Osteocyte (in vitro differentiated cells): ENCODE measurements around the gene VPS13A. TPM values are rescaled to one million over a fixed set of nuclear protein-coding genes. Genes with fewer than 3 reads are reported as not detected.

Experiments used
- DNase-seq: peaks from one replicate; pipeline ENCODE4 v3.0.0; 2021; ENCODE audit warnings: mixed read lengths; ENCODE audit not compliant: unreplicated experiment; ENCODE audit errors: extremely low spot score
- H3K27ac Mint-ChIP-seq: one replicate; pipeline ENCODE4 v1.8.0; 2021; ENCODE audit warnings: mild to moderate bottlenecking, mixed read lengths; ENCODE audit not compliant: unreplicated experiment
- H3K27me3 Mint-ChIP-seq: one replicate; pipeline ENCODE4 v1.8.0; 2021; ENCODE audit warnings: mixed read lengths; ENCODE audit not compliant: unreplicated experiment
- H3K36me3 Mint-ChIP-seq: one replicate; pipeline ENCODE4 v1.8.0; 2021; ENCODE audit warnings: mixed read lengths; ENCODE audit not compliant: unreplicated experiment
- H3K4me1 Mint-ChIP-seq: one replicate; pipeline ENCODE4 v1.8.0; 2021; ENCODE audit warnings: mixed read lengths; ENCODE audit not compliant: unreplicated experiment
- H3K4me3 Mint-ChIP-seq: one replicate; pipeline ENCODE4 v1.8.0; 2021; ENCODE audit warnings: mild to moderate bottlenecking, moderate library complexity, mixed read lengths; ENCODE audit not compliant: unreplicated experiment
- H3K9me3 Mint-ChIP-seq: one replicate; pipeline ENCODE4 v1.8.0; 2021; ENCODE audit warnings: mixed read lengths; ENCODE audit not compliant: unreplicated experiment
- CTCF ChIP-seq: fragments of 200-600 bp; sonication (generic); IDR thresholded peaks from 2 replicates; pipeline ENCODE4 v1.5.0; 2021; ENCODE audit warnings: antibody characterized with exemption, mild to moderate bottlenecking, moderate library complexity
- total RNA-seq: library from RNA; stranded (reverse); gene quantifications from 2 replicates; pipeline ENCODE4 v1.2.1, GENCODE V29; 2021

Gene VPS13A
- total RNA-seq, 1 donor from 2014 or later: 31.4 TPM

- DNase-seq: no peak
- TF ChIP-seq CTCF: no peak
- no peak overlapping the region for H3K4me3 Mint-ChIP-seq
- peaks cover 23% of the 10 kb centered on the region for H3K36me3 Mint-ChIP-seq
- H3K4me1 Mint-ChIP-seq: no peaks in the 10 kb centered on the region
- no peak overlapping the region for H3K27ac Mint-ChIP-seq
- peaks cover 5% of the 10 kb centered on the region for H3K9me3 Mint-ChIP-seq
- H3K27me3 Mint-ChIP-seq: no peaks in the 10 kb centered on the region
Measured at GRCh38 chr9:77374266-77374665, 196.9 kb downstream of the VPS13A start.

- Mint-ChIP-seq H3K4me3 (no peak overlapping the region), H3K27ac (no peak overlapping the region), H3K27me3 (no peaks in the 10 kb centered on the region), H3K4me1 (no peaks in the 10 kb centered on the region), H3K9me3 (peaks cover 5% of the 10 kb centered on the region), H3K36me3 (peaks cover 16% of the 10 kb centered on the region)
- DNase-seq: no peak
- no peak for TF ChIP-seq CTCF
Measured at GRCh38 chr9:77375956-77376532, 198.7 kb downstream of the VPS13A start.

DNA sequence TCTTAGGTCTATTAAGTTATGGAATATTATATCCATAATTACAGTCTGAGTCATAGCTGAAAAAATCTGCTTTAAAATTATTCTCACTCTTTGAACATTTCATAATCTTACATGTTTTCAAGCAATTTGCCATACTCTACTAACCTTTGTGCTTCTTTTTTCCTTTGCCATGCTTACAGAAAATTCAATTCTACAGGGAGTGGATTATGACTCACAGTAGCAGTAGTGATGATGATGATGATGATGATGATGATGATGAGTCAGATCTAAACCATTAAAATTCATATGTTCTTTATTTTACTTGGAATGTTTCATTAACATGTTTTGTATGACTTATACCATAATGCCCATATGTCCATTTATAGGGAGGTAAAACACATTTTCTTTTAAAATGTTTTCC is 207.1 kb downstream of the VPS13A start:
- no peaks in the 10 kb centered on the region for H3K27me3 Mint-ChIP-seq
- no peak overlapping the region for H3K27ac Mint-ChIP-seq
- DNase-seq: no peak
- H3K4me3 Mint-ChIP-seq: no peak overlapping the region
- no peaks in the 10 kb centered on the region for H3K9me3 Mint-ChIP-seq
- TF ChIP-seq CTCF: no peak
- peaks cover 11% of the 10 kb centered on the region for H3K36me3 Mint-ChIP-seq
- H3K4me1 Mint-ChIP-seq: peaks cover 3% of the 10 kb centered on the region

DNA sequence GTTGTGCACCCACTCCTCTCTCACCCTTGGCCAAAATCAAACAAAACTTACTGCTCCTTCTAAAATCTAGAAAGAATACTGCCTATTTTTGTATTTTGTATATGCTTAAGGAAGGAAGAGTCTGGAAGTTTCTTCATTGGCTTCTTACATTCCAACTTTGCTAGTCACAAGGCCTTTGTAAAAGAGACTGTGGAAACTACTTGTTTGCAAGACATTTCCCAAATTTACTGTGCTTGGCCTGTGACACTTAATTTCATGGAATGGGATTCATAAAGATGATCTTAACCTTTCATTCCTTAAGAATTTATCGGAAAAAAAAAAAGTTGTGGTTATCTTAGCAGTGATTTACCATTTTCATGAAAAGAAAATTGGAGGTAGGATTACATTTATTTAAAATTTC is 208.9 kb downstream of the VPS13A start:
- Mint-ChIP-seq H3K36me3 (peaks cover 11% of the 10 kb centered on the region), H3K27me3 (no peaks in the 10 kb centered on the region), H3K4me3 (no peak overlapping the region), H3K9me3 (no peaks in the 10 kb centered on the region), H3K4me1 (peaks cover 3% of the 10 kb centered on the region), H3K27ac (no peak overlapping the region)
- no peak for TF ChIP-seq CTCF
- no peak for DNase-seq

- Mint-ChIP-seq H3K27ac (no peak overlapping the region), H3K4me1 (no peaks in the 10 kb centered on the region), H3K4me3 (no peak overlapping the region), H3K27me3 (no peaks in the 10 kb centered on the region), H3K36me3 (peaks cover 12% of the 10 kb centered on the region), H3K9me3 (peaks cover 5% of the 10 kb centered on the region)
- DNase-seq: no peak
- TF ChIP-seq CTCF: no peak
Measured at GRCh38 chr9:77391834-77392233, 214.5 kb downstream of the VPS13A start.
